PFSK-1 (cell line): ENCODE data around the gene RARA.

ENCODE experiments used
- FOXP2 ChIP-seq: optimal IDR thresholded peaks from 2 replicates; pipeline ENCODE3; 2011; ENCODE audit warnings: borderline replicate concordance, control low read depth, inconsistent platforms; ENCODE audit not compliant: insufficient read depth; ENCODE audit errors: extremely low read length, extremely low read depth
- POLR2AphosphoS5 ChIP-seq: IDR thresholded peaks from 2 replicates; pipeline ENCODE4 v1.6.1; 2012; ENCODE audit warnings: low read depth, mild to moderate bottlenecking, control low read depth, low read length, moderate library complexity
- REST ChIP-seq, 2 experiments: IDR thresholded peaks; 2 replicates each; pipeline versions ENCODE4 v1.6.1 to v1.8.0; 2011 to 2012; ENCODE audit warnings: low read depth in 2 of 2, low read length in 2 of 2, control low read depth in 1 of 2, inconsistent platforms in 1 of 2, mild to moderate bottlenecking in 1 of 2, moderate library complexity in 1 of 2; ENCODE audit not compliant: insufficient read depth in 1 of 2
- SIN3A ChIP-seq: IDR thresholded peaks from 2 replicates; pipeline ENCODE4 v1.6.1; 2012; ENCODE audit warnings: mild to moderate bottlenecking, low read length, moderate library complexity, borderline replicate concordance; ENCODE audit not compliant: insufficient read depth
- TAF1 ChIP-seq: IDR thresholded peaks from 2 replicates; pipeline ENCODE4 v1.6.1; 2012; ENCODE audit warnings: low read length, control low read depth, borderline replicate concordance; ENCODE audit not compliant: insufficient read depth

The RARA gene

GRCh38 chr17:40350689-40351358 lies 41.8 kb downstream of the RARA start:
- no peak for TF ChIP-seq SIN3A
- no peak for TF ChIP-seq TAF1
- TF ChIP-seq REST (IDR thresholded peaks at IDR 0.05; ENCODE audit: insufficient read depth in 1 of 2, low read depth in 2 of 2, low read length in 2 of 2): no peak
- no peak for TF ChIP-seq POLR2AphosphoS5
- TF ChIP-seq FOXP2: no peak

GRCh38 chr17:40351359-40352236 lies 42.6 kb downstream of the RARA start:
- no peak for TF ChIP-seq FOXP2
- TF ChIP-seq SIN3A: no peak
- TF ChIP-seq POLR2AphosphoS5: no peak
- no peak for TF ChIP-seq REST (IDR thresholded peaks at IDR 0.05; ENCODE audit: insufficient read depth in 1 of 2, low read depth in 2 of 2, low read length in 2 of 2)
- TF ChIP-seq TAF1: no peak

- TF ChIP-seq SIN3A (no peak), TAF1 (no peak), POLR2AphosphoS5 (no peak), REST (IDR thresholded peaks at IDR 0.05; ENCODE audit: insufficient read depth in 1 of 2, low read depth in 2 of 2, low read length in 2 of 2) (no peak), FOXP2 (no peak)
Measured at GRCh38 chr17:40352237-40352778, 43.3 kb downstream of the RARA start.

GRCh38 chr17:40352779-40353394 lies 43.9 kb downstream of the RARA start:
- no peak for TF ChIP-seq TAF1
- TF ChIP-seq SIN3A: no peak
- no peak for TF ChIP-seq REST (IDR thresholded peaks at IDR 0.05; ENCODE audit: insufficient read depth in 1 of 2, low read depth in 2 of 2, low read length in 2 of 2)
- TF ChIP-seq FOXP2: no peak
- no peak for TF ChIP-seq POLR2AphosphoS5
